HEK293 (cell line): ENCODE data around the gene GADD45GIP1.
"Not testable (repeated sequence)": the region's sequence is repeated elsewhere in the genome, so short reads cannot be mapped to it uniquely, and the experiment has no call there.

Source experiments
- ZBTB21 ChIP-seq: fragments of 450-650 bp; formaldehyde crosslinking; IDR thresholded peaks from 2 replicates; pipeline ENCODE4 v1.5.1; 2017; ENCODE audit warnings: missing biosample characterization, missing genetic modification characterization
- ZNF10 ChIP-seq: fragments of 450-650 bp; formaldehyde crosslinking; IDR thresholded peaks from 2 replicates; pipeline ENCODE4 v1.5.1; 2017; ENCODE audit warnings: missing biosample characterization, missing genetic modification characterization
- ZNF747 ChIP-seq: fragments of 450-650 bp; formaldehyde crosslinking; IDR thresholded peaks from 2 replicates; pipeline ENCODE4 v1.5.1; 2016; ENCODE audit warnings: missing biosample characterization, missing genetic modification characterization
- ZNF792 ChIP-seq: fragments of 450-650 bp; formaldehyde crosslinking; IDR thresholded peaks from 2 replicates; pipeline ENCODE4 v1.5.1; 2016; ENCODE audit warnings: missing biosample characterization, missing genetic modification characterization
- TF ChIP-seq, protein P1 (sequence below): fragments of 450-650 bp; formaldehyde crosslinking; IDR thresholded peaks from 2 replicates; pipeline ENCODE4 v1.5.1; 2016; ENCODE audit warnings: missing biosample characterization, missing genetic modification characterization
- TF ChIP-seq, protein P2 (sequence below): fragments of 450-650 bp; formaldehyde crosslinking; IDR thresholded peaks from 2 replicates; pipeline ENCODE4 v1.5.1; 2016; ENCODE audit warnings: missing biosample characterization, missing genetic modification characterization

- not testable (repeated sequence) for TF ChIP-seq ZBTB21, ZNF747, ZNF792, ZNF10 (tag by site-specific recombination)
- TF ChIP-seq, protein P1, sequence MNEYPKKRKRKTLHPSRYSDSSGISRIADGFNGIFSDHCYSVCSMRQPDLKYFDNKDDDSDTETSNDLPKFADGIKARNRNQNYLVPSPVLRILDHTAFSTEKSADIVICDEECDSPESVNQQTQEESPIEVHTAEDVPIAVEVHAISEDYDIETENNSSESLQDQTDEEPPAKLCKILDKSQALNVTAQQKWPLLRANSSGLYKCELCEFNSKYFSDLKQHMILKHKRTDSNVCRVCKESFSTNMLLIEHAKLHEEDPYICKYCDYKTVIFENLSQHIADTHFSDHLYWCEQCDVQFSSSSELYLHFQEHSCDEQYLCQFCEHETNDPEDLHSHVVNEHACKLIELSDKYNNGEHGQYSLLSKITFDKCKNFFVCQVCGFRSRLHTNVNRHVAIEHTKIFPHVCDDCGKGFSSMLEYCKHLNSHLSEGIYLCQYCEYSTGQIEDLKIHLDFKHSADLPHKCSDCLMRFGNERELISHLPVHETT: not testable (repeated sequence)
- TF ChIP-seq, protein P2, sequence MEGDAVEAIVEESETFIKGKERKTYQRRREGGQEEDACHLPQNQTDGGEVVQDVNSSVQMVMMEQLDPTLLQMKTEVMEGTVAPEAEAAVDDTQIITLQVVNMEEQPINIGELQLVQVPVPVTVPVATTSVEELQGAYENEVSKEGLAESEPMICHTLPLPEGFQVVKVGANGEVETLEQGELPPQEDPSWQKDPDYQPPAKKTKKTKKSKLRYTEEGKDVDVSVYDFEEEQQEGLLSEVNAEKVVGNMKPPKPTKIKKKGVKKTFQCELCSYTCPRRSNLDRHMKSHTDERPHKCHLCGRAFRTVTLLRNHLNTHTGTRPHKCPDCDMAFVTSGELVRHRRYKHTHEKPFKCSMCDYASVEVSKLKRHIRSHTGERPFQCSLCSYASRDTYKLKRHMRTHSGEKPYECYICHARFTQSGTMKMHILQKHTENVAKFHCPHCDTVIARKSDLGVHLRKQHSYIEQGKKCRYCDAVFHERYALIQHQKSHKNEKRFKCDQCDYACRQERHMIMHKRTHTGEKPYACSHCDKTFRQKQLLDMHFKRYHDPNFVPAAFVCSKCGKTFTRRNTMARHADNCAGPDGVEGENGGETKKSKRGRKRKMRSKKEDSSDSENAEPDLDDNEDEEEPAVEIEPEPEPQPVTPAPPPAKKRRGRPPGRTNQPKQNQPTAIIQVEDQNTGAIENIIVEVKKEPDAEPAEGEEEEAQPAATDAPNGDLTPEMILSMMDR (tag by site-specific recombination): not testable (repeated sequence)
Measured at GRCh38 chr19:12957389-12957952, 448 bp upstream of the GADD45GIP1 start.
